Panc1 (cell line): ENCODE results near the gene IL10.

Source experiments
- TF ChIP-seq, protein P1 (sequence below): fragments of 450-650 bp; IDR thresholded peaks from 2 replicates; pipeline ENCODE4 v1.5.1; 2017; ENCODE audit warnings: mild to moderate bottlenecking
- TF ChIP-seq, protein P2 (sequence below), 2 experiments: IDR thresholded peaks; 2 replicates each; pipeline ENCODE4 v1.6.1; 2011 to 2012; ENCODE audit warnings: low read depth in 2 of 2, control low read depth in 1 of 2, low read length in 1 of 2, mild to moderate bottlenecking in 1 of 2, moderate library complexity in 1 of 2; ENCODE audit not compliant: insufficient read depth in 1 of 2

DNA sequence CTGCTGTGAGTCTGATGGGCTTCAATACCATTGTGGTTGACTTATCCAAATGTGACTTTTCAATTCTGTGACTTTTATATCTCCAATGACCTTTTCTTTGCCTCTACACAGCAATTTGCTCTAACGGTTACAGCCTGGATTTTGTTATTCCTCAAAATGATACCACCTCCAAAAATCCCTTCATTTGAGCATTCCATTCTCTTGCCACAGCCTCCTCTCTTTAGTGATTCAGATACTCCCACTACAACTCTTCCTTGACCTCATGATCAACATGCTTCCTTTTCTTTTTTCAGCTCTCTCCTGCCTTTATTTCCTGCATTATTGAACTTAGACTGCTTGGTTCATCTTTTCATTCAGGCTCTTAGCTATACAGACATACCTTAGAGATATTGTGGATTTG, 18.3 kb downstream of the IL10 start:
- TF ChIP-seq, protein P1, sequence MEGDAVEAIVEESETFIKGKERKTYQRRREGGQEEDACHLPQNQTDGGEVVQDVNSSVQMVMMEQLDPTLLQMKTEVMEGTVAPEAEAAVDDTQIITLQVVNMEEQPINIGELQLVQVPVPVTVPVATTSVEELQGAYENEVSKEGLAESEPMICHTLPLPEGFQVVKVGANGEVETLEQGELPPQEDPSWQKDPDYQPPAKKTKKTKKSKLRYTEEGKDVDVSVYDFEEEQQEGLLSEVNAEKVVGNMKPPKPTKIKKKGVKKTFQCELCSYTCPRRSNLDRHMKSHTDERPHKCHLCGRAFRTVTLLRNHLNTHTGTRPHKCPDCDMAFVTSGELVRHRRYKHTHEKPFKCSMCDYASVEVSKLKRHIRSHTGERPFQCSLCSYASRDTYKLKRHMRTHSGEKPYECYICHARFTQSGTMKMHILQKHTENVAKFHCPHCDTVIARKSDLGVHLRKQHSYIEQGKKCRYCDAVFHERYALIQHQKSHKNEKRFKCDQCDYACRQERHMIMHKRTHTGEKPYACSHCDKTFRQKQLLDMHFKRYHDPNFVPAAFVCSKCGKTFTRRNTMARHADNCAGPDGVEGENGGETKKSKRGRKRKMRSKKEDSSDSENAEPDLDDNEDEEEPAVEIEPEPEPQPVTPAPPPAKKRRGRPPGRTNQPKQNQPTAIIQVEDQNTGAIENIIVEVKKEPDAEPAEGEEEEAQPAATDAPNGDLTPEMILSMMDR = no peak
- TF ChIP-seq, protein P2, sequence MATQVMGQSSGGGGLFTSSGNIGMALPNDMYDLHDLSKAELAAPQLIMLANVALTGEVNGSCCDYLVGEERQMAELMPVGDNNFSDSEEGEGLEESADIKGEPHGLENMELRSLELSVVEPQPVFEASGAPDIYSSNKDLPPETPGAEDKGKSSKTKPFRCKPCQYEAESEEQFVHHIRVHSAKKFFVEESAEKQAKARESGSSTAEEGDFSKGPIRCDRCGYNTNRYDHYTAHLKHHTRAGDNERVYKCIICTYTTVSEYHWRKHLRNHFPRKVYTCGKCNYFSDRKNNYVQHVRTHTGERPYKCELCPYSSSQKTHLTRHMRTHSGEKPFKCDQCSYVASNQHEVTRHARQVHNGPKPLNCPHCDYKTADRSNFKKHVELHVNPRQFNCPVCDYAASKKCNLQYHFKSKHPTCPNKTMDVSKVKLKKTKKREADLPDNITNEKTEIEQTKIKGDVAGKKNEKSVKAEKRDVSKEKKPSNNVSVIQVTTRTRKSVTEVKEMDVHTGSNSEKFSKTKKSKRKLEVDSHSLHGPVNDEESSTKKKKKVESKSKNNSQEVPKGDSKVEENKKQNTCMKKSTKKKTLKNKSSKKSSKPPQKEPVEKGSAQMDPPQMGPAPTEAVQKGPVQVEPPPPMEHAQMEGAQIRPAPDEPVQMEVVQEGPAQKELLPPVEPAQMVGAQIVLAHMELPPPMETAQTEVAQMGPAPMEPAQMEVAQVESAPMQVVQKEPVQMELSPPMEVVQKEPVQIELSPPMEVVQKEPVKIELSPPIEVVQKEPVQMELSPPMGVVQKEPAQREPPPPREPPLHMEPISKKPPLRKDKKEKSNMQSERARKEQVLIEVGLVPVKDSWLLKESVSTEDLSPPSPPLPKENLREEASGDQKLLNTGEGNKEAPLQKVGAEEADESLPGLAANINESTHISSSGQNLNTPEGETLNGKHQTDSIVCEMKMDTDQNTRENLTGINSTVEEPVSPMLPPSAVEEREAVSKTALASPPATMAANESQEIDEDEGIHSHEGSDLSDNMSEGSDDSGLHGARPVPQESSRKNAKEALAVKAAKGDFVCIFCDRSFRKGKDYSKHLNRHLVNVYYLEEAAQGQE (IDR thresholded peaks at IDR 0.05; ENCODE audit: insufficient read depth in 1 of 2, low read depth in 2 of 2, low read length in 1 of 2) = no peak
